HG02678 (cell line): ENCODE measurements around the gene CACNA1I.

Source experiments
- ATAC-seq: cut with Tn5 transposase; IDR thresholded peaks from one replicate; pipeline ENCODE4 v1.9.1; 2021; ENCODE audit warnings: mild to moderate bottlenecking, moderate library complexity; ENCODE audit not compliant: unreplicated experiment

The CACNA1I gene

DNA sequence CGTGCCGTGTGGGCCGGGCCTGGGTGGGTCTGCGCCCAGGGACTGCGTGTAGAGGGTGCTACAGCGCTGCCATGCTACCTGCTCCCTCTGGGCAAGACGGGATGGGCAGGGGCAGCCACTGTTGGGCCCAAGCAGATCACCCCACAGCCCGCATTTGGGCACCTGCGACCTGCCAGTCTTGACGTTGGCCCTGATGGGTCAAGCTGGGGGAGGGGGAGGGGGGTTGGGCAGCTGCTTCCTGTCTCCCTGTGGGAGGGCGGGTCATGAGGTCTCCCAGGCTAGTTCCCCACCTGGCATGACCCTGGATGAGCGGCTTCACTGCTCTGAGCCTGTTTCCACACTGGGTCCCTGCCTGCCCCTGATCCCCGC is 35.2 kb upstream of the CACNA1I start:
- no peak for ATAC-seq

DNA sequence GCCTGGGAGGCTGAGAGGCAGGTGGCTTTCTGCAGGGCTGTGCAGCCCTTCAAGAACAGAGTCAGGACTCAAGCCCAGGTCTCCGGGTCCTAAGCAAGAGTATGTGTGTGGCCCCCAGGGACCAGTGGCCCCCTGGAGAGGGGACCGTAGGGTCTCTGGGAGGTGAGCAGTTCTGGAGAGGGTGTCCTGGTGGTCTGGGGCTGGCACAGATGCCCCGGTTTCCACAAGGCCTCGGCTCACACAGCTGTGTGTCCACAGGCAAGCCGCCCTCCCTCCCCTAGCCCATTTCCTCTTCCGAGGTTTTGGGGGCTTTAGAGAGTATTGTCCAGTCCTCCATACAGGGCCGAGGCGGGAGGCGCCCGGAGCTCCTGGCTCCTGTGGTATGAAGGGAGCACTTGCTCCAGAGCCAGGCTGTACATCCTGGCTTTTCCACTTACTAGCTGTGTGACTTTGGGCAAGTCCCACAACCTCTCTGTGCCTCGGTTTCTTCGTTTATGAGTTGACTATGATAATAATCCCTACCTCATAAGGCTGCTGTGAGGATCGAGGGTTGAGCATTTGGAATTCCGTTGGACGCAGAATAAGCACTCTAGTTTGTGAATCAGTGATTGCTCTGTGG is 34.6 kb upstream of the CACNA1I start:
- no peak for ATAC-seq

DNA sequence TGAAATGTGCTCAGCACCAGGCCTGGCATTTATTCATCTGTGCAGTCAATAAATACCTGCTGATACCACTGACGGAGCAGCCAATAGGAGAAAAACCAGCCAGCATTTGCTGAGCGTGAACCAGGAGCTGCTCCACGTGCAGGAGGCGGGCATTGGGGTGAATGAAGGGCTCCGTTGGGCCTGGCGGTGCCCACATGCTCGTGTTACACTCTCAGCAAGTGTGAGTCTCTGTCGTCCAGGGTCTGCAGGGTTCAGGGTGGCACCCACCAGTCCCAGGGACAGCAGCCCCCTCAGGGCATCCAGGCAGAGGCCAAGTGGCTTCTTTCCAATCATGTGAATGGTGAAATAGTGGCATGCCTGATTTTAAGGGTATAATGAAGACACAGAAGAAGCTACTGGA is 33.8 kb upstream of the CACNA1I start:
- no peak for ATAC-seq

DNA sequence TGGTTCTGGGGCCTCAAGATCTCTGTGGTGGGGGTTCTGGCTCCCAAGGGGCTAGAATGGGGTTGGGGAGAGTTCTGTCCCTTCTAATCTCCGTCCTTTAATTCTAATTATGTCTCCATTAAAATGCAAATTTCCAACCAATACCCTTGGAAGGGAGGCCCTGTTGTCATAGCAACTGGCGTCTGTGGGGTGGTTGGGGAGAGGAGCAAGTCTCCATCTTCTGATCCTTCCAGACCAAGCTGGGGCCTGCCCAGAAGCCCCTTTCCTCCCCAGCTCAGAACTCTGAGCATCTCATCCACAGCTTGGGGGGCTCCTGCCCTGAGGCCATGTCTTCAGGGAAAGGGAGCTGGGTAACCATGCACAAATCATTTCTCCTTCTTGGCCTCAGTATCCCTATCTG is 32.6 kb upstream of the CACNA1I start:
- ATAC-seq = no peak

DNA sequence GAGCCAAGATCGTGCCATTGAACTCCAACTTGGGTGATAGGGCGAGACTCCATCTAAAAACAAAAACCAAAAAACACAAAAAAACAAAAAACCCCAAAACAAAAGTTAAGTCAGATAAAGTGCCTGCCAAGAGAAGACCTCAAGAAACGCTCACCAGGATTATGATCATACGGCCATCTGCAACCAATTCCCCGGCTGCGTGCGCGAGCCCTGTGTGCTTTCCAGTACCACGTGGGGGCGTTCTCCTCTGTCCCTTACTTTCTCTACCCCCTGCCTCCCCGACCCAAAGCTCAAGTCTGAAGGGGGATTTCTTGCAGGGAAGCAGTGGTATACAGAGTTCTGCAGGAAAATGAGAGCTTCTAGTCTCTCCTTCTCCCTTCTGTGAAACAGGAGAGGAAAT is 27.5 kb upstream of the CACNA1I start:
- no peak for ATAC-seq

DNA sequence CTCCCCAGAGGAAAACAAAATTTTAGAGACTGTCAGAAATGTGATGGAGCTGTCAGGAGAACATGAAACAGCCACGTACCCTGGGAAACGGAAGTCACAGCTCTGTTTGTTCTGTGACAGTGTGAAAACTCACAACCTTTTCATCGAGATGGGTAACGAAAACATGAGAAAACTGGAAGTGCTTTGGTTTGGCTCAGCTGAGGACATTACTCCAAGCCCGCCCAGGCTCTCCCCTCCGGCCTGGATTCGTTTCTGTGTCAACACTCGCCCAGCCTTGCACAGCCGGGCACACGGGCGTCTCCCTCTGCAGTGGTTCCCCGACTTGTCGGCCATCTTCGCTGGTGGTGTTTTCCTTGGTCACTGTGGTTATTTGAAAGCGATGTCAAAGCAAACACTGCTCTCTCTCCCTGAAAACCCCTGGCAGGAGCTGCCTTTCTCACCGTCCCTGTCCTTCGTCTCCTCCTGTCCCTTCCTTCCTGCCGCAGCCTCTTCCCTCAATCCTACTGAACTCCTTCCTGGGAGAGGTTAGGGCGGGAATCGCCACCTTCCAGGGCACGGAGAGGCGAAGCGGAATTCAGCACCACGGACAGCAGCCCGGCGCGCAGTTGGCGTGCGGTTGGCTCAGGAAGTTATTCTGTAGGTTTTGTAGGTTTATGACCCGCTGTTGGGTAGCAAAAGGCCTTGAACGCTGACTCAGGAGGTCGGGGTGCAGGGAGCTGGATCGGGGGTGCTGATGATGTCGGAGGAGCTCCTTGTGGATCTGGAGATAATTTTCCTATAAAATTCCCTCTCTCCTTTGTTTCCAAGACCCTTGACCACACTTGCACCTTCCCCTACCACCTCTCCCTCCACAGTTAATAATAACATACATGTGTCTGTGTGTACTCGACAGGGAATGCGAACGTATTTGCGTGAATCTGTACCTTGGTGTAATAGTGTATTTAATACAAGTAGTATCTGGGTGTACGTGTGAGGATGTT is 24.9 kb upstream of the CACNA1I start:
- no peak for ATAC-seq

DNA sequence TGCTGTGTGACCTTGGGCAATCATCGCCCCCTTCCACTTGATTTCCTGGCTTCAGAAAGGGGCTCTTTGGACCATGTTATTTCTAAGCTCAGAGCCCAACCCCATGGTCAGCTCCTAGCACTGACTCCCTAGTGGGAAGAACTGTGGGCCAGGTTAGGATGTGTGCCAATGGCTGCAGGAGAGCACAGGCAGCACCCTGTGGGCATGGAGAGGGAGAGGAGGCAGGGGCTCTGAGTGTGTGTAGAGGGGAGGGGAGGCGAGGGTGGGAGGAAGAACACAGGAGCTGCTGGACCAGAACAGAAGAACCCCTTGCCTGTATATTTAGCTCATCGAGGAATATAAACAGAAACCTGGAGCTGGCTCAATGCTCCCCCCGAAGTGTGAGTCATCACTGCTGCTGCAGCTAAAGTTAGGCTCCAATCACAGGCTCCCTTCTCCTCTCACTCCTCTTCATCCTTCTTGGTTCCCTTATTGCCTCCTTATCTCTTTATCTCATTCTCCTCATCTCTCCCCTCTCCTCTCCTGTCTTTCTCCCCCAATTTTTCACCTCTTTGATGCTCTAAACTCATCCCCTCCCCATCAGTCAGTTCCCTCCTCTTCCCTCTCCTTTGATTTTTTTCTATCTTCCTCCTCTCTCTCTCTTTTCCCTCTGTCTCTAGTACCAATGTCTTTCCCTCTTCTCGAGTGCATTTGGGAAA is 23.5 kb upstream of the CACNA1I start:
- no peak for ATAC-seq

DNA sequence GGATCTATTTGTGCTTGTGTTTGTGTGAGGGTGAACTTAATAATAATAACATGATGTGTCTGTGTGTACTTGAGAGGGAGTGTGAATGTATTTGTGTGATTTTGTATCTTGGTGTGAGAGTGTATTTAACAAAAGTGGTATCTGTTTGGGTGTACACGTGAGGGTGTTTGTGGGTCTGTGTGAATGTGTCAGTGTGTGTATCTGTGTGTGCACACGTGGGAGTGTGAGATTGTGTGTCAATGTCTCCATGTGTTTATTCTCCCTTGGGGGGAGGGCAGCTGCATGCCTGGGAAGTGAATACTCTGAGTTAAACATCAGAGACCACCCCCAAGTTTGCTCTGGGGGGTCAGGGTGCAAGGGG is 23.0 kb upstream of the CACNA1I start:
- no peak for ATAC-seq

DNA sequence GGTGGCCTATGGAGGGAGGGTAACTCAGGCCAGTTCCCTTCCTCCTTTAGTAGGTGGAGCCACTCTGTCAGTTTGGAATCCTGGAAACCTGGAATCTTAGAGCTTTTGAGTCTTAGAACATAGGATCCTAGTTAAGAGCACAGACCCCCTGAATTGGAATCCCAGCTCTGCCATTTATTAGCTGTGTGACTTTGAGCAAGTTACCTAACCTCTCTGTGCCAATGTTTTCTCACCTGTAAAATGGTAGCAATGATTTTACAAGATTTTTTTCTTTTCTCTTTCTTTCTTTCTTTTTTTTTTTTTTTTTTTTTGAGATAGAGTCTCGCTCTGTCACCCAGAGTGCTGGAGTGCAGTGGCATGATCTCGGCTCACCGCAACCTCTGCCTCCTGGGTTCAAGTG is 17.1 kb upstream of the CACNA1I start:
- ATAC-seq = no peak

DNA sequence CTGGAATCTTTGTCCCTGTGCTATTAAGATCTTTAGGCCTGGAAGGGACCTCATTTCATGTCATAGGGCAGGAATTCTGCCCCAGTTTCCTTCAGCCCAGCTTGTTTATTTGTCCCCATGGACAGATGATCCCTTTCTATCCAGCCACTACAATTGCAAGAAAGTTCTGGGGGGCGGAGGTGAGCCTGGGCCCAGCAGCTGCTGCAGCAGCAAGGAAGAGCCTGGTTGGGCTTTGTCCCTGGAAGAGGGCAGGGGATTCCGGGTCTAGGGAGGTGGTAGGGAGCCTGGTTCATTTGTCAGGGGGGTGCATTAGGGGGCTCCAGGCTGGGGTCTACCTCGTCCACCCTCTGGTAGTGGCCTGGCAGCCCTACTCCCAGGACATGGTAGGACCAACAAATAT is 16.4 kb upstream of the CACNA1I start:
- no peak for ATAC-seq

DNA sequence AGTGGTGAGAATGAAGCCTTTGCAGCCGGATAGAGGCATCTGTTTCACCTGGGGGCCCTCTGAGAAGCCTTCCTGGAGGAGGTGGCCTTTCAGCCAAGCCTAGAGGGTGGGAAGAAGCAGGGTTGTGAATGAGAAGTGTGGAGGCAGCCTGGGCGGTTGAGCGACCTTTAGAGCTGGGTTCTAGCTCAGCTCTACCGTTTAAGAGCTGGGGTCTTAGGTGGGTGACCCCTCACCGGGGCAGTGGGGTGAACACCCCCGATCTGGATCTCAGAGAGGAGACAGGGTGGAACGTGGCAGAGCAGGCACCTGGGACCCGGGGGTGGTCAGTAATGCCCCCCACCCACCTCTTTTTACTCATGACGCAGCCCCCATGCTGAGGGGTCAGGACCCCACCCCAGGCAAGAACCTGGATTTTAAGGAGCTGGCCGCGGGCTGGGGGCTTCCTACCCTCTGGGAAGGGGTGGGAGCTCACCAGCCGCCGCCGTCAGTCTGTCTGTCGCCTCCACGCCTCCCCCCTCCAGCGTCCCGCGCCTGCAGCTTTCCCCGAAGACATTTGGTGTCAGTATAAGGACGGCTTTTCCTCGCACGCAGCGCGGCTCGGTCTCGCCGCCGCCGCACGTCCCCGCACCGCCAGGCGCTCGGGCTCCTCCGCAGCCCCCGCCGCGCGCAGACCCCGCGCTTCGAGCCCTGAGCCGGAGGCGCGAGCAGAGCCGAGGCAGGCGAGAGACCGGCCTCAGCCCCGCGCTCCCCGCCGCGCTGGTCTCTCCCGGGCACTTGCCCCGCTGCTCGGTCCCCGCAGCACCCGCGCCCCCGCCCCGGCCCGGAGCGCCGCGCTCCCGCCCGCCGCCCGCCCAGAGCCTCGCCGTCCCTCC is 13.3 kb upstream of the CACNA1I start:
- ATAC-seq = no peak

DNA sequence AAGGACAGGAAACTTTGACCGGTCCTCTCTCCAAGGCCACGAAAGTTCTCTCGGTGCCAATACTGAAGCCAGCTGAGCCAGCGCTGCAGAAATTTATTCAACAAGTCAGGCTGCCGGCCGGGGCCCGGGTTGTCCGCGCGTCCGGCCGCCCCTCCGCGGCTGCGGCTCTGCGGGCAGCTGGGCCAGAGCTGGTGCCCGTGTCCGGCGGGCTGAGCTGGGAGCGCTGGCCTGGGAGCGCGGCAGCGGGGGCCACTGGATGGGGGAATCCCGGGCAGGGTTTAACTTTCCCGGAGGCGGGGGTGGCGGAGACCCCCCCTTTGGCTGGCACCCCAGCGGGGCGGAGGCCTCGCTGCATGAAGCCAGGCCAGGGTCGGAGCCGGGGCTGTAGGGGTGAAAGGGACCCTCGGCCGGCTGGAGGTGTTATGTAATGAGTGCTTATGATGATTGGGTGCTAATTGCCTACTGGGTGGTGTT is 12.3 kb upstream of the CACNA1I start:
- ATAC-seq = no peak

DNA sequence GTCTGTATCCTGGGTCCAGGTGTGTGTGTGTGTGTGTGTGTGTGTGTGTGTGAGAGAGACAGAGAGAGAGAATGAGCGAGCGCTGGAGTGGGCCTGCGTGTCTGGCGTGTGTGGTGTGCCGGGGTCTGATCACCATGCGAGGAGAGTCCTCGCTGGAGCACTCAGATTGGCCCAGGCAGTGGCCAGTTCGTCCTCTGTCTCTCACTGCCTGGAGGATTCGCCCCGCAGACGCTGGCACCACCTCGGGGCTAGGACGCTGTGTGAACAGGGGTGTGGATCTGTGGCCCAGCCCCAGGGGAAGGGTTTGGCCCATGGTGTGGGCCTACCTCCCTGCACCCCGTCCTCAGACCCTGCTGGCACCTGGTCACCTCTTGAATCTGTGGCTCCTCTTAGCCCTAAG is 11.6 kb upstream of the CACNA1I start:
- ATAC-seq = no peak

DNA sequence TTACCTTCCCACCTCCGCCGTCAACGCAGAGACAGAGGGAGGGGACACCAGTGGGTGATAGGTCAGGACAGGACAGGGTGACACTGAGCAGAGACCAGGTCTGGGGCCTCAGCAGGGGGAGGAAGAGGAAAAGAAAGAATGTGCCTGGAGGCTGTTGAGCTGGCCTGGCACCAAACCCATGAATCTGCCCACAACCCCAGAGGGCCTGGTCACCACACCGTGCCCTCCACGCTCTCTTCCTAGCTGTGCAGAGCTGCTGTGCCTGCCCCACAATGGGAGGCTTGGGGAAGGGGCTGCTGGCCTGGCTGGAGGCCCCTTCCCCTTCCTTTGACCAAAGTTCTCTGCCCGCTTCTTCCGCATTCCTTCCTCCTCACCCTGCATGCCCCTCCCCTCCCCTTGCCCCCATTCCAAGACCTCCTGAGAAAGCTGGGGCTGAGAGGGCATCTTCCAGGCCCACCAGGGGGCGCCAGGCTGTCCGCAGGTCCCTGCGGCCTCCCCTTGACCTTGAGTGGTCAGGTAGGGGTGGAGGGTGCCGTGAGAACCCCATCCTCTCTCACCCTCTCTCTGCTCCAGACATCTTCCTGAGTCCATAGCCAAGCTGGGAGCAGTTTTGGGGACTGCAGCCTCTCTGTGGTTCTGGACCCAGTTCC is 11.0 kb upstream of the CACNA1I start:
- no peak for ATAC-seq

DNA sequence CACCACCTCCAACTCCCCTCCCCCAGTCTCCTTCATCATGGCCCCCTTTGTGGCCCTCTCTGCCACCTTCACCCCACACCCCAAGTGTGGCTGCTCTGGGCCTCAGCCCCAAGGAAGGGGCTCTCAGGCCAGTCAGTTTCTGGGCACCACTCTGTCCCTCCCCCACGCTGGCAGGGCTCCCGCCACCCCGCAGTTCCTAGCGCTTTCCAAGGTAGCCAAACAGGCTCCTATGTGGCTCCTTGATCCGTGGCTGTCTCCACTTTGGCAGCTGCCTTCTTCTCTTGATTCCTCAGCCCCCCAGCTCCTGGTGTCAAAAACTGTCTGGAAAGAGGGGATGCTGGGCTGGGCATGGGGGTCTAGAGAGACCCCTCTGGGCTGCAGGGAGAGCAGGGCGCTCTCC is 10.4 kb upstream of the CACNA1I start:
- ATAC-seq = no peak

DNA sequence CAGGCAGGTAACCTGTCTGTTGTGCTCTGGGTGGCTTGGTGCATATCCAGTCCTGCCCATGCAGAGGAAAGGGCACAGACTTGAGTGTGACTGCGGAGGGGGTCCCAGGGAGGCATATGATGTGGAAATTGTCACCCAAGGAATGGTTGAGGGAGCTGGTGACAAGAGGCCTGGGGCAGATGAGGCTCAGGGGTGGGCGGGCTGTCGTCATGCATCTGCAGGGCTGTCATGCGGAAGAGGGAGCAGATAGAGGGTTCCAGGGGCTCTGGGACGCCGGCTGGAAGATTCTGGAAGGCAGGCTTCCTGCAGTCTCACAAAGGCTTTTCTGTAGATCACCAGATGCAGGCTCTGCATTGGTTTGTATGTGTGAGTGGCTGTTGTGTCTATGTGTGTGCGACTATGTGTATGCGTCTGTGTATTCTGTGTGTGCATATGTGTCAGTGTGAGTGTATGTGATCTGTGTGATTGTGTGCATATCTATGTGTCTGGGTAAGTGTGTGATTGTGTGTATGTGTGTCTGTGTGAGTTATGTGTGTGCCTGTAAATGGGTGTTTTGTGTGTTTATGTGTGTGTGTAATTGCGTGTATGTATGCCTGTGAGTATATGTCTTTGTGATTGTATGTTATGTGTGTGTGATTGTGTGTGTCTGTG is 7.6 kb upstream of the CACNA1I start:
- ATAC-seq = no peak

DNA sequence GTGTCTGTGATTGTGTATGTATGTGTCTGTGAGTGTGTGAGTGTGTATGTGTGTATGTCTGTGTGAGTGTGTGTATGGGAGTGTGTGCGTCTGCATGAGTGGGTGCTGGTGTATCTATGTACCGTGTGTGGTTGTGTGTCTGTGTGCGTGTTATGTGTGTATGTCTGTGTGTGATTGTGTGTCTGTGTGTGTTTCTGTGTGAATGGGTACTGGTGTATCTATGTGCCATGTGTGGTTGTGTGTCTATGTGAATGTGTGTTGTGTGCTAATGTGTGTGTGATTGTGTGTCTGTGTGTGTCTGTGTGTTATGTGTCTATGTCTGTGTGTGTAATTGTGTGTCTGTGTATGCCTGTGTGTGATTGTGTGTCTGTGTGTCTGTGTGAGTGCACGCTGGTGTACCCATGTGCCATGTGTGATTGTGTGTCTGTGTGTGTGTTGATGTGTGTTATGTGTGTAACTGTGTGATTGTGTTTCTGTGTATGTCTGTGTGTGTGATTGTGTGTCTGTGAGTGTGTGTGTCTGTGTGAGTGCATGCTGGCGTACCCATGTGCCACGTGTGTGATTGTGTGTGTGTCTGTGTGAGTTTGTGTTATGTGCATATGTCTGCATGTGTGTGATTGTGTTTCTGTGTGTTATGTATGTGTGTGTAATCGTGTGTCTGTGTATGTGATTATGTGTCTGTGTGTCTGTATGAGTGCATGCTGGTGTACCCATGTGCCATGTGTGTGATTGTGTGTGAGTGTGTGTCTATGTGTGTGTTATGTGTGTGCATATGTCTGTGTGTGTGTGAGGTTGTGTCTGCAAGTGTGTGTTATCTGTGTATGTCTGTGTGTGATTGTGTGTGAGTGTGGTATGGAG is 6.8 kb upstream of the CACNA1I start:
- ATAC-seq = no peak

DNA sequence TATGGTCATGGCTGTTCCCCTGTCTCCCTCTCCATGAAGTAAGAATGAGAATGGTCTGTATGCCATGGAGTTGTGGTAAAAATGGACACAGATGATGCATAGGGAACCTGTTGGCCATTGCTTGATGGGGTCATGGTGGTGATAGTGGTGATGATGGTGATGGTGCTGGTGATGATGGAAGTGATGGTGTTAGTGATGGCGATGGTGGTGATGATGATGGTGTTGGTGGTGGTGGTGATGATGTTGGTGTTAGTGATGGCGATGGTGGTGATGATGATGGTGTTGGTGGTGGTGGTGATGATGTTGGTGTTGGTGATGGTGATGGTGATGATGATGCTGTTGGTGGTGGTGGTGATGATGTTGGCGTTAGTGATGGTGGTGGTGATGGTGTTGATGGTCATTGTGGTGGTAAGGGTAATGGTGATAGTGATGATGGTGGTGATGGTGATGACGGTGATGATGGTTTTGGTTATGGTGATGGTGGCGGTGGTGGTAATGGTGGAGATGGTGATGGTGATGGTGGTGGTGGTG is 5.1 kb upstream of the CACNA1I start:
- no peak for ATAC-seq
